G401.6 (cell line): Measurements from ENCODE around the gene SPSB1.

Experiments used
- FAIRE-seq: peaks from 2 replicates; lab custom pipeline; 2012; peaks lifted over from hg19 to GRCh38; lab: Jason Lieb, UNC

The SPSB1 gene

DNA sequence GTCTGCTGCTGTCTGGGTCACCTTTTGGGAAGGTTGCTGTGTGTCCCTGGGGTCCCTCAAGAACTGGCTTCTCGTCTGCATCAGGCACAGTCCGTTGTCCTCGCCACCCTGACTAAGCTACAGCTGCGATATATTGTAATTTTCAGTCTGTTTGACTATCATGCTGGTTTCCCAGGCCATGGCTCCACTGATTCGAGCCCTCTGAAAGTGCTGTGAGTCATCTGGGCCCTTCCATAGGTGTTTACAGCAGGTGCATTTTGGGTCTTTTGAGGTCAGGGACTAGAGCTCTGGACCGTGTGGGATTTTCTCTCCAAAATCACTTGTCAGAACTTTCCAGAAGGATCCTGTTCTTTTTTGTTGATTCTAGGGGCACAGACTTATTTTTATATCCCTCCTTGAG lies 52.8 kb downstream of the SPSB1 start:
- FAIRE-seq = no peak

GRCh38 chr1:9345922-9346321 lies 53.2 kb downstream of the SPSB1 start:
- FAIRE-seq = no peak

- FAIRE-seq = no peak
Observed at GRCh38 chr1:9346566-9346965, 53.9 kb downstream of the SPSB1 start.

DNA sequence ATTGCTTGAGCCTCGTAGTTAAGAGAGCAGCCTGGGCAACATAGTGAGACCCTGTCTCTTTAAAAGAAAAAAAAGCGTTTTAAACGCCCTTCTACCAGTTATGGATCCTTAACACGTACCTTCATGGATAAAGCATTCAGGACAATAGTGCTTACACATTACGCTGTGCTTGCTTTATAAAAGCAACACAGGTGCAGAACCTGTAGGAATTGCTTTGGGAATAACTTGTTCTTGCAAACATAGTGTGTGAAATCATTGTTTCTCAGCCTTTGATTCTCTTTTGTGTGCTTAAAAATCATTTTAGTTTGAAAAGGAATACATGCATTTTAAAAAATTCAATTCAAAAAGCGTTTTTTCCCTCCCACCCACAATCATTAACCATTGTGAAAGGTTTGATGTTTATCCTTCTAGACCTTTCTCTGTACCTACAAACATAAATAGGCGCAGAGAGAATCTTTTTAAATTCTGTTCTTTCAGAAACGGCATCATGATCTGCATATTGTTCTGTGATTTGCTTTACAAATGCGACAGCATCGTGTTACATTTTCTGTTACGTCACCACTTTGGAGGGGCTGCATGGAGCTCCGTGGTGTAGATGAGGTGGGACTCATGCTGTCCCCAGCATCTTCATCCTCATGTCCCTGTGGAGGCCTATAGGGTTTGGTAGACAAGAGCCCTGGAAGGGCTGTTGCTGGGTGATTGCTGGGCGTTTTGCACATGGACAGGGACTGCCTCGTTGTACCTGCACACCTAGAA lies 54.6 kb downstream of the SPSB1 start:
- no peak for FAIRE-seq

GRCh38 chr1:9349331-9349851 lies 56.7 kb downstream of the SPSB1 start:
- FAIRE-seq = no peak

DNA sequence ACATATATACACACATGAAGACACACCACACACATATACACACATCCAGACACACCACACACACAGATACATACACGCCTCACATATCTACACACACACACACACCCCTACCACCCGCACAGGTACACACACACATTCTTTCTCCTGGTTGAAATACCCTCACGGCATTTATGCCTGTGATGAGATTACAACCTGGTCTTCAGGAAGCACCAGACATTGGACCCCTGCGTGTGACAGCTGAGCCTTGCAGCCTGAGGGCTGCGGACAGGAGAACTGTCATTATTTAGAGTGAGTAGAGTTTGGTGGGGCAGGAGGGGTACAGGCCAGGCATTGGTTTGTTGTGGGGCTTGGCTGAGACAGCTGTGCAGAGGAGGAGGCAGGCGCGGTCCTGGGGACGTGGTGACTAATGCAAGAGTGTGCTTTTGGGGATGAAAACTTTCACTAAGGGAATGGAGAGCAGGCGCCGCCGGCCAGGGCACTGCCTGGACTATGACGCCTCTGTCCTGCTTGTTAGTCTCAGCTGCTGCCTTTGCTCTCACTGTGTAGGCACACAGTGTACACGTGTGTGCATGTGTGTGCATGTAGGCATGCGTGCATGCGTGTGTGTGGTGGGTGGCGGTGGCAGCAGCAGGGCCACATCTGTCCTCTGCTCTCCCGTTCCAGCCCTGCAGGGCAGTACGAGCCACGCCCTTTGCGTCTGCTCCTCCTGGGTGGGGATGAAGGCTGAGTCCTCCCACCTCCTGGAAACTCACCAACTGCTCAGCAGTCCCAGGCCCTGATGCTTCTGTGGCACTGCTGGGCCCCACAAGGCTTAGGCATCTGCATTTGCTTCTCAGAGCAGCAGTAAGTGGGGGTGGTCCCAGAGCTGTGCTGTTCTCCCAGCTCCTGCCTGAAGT lies 57.6 kb downstream of the SPSB1 start:
- no peak for FAIRE-seq

DNA sequence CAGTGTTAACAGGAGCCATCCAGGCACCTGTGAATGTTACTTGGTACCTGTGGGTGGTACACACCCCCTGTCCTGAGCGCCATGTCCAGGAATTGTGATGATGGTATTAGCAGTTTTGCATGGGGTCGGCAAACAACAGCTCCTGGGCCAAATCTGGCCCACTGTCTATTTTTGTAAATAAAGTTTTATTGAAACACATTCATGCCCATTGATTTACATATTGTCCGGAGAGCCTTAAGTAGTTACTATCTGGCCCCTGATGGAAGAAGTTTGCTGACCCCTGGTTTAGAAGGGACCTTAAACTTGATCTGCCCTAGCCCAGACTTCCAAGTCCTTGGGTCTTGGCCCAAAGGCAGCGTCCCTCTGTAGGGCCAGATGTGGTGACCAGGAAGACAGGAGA lies 58.3 kb downstream of the SPSB1 start:
- FAIRE-seq = no peak

DNA sequence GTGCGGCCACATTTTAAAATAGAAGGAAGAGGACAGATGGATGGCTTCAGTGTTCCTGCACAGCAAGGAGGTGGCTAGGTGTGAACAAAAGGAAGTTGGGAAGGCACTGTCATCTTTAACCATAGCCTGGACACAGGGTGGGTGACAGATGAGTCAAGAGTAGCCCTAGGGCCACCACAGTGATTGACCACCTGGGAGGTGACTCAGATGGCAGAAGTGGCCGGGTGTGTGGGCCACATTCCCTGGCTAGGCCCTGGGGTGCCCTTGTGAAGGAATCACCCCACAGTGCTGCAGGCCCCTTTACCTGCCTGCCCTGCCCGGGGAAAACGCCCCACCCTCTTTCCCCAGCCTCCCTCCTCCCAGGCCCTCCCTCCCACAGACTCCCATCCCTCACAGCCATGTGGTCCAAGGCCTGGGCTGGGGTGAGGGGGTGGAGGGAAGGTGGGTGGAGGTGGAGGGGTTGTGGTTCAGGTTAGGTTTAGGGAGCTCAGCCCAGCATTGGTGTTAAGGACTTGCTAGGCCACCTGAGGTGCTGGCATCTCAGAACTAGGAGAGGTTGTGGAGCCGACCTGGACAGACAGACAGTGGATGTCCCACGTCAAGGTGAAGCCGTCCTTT lies 59.1 kb downstream of the SPSB1 start:
- FAIRE-seq = no peak

DNA sequence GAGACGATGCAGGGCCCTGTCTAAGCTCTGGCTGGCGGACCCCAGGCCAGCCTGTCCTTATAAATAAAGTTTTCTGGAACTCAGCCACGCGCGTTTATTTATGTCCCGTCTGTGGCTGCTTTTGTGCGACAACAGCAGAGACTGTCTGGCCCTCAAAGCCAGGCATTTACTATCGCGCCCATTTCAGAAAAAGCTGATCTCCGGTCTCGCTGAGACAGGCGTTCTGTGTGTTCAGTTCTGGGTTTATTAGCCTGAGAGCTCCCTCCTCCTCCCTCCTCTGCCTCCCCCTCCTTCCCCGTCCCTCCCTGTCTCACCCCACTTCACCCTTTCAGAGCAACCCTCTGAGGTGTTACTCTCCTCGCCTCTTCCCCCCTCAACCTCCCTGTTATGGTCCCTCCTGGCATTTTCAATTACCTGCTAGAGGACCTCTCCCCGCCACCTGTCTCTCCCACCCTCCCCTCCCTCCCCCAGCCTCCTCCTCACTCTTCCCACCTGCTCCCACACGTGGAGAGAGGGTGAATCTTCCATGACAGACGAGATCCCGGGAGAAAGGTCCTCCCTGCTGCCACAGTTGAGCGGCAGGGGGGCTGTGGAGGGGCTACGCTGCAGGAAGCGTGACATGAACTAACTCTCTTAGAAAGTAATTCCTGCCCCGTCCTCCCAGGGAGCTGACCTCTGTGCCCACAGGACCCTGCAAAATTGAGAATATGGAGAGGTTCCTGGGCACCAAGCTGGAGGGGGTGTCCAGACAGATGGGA lies 59.9 kb downstream of the SPSB1 start:
- no peak for FAIRE-seq

- no peak for FAIRE-seq
Observed at GRCh38 chr1:9355503-9355902, 62.8 kb downstream of the SPSB1 start.

DNA sequence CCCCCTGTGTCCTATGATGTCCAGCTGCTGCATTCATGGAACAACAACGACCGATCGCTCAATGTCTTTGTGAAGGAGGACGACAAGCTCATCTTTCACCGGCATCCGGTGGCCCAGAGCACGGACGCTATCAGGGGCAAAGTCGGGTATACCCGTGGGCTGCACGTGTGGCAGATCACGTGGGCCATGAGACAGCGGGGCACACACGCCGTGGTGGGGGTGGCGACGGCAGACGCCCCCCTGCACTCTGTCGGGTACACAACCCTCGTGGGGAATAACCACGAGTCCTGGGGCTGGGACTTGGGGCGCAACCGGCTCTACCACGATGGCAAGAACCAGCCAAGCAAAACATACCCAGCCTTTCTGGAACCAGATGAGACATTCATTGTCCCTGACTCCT lies 63.3 kb downstream of the SPSB1 start:
- FAIRE-seq = no peak

DNA sequence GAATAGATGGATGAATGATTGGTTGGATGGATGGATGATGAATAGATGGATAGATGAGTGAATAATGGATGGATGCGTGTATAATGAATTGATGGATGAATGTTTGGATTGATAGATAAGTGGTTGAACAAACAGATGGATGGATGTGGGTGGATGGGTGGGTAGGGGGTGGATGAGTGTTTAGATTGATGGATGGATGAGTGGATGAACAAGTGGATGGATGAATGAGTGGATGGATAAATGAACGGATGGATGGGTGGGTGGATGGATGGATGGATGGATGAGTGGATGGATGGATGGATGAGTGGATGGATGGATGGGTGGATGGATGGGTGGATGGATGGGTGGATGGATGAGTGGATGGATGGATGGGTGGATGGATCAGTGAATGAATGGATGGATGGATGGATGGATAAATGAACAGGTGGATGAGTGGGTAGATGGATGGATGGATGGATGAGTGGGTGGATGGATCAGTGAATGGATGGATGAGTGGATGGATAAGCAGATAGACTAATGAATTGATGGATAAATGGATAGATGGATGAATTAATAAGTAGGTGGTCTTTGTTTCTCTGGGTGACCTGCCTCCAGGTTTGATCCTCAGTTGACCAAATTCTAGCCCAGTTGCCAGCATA lies 64.3 kb downstream of the SPSB1 start:
- no peak for FAIRE-seq

DNA sequence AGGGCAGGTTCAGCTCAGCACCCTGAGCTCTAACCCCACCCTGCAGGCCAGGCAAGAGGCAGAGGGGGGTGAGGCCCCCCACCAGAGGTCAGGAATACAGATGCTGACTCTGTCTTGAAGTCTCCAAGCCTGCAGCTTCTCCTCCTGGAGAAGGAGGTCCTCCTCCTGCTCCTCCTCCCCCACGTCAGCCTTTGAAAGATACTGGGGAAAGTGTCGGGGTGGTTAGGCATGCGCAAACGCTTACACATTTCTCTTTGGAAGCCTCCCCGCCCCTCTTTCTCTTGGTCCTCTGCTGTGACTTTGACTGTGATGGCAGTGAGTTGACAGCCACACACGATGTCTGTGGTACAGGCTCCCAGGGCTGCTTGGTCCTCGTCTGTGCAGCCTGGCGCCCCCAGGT lies 65.3 kb downstream of the SPSB1 start:
- no peak for FAIRE-seq

- FAIRE-seq = no peak
Observed at GRCh38 chr1:9360371-9361064, 67.8 kb downstream of the SPSB1 start.

DNA sequence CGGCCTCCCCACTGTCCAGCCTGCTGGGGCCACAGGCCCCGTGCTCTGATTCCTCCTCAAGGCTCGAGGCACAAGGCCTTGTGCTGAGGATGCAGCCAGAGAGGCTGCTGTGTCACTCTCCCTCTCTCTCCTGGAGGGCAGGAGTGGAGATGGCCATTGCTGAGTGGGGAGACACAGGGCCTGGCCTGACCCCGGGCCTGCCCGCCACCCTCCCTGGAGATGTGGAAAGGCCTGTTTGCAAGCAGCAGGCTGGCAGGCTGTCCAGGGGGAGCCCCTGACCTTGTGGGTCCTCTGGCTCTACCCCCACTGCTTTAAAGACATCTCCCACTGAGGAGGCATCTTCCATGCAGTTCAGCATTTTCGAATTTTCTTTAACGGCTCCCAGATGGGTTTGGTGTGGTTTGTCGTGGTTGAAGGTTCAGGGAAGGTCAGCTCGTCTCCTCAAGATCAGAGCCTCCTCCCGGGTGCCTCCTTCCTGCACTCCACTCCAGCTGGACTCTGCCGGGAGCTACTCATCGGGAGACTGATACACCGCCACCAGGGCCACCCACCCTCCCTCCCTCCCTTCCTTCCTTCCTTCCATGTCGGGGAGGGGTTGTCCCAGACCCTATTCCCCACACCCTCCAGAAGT lies 69.1 kb downstream of the SPSB1 start:
- no peak for FAIRE-seq

DNA sequence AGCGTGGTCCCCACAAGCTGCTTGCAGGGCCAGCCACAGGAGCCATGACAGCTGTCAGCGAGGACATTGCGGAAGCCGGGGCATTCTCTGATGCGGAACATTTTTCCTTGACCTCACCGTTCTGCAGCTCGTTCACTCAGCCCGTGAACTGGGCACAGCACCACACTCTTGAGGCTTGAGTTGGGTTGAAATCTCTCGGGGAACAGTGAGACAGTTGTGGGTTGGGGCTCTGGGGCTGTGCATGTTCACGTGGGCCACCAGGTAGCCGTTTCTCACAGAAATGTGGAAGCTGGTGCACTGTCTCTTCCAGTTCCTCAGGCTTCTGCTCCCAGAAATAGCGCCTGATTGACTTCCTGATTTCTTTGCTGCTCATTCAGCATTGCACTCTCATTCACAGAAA lies 69.8 kb downstream of the SPSB1 start:
- no peak for FAIRE-seq

DNA sequence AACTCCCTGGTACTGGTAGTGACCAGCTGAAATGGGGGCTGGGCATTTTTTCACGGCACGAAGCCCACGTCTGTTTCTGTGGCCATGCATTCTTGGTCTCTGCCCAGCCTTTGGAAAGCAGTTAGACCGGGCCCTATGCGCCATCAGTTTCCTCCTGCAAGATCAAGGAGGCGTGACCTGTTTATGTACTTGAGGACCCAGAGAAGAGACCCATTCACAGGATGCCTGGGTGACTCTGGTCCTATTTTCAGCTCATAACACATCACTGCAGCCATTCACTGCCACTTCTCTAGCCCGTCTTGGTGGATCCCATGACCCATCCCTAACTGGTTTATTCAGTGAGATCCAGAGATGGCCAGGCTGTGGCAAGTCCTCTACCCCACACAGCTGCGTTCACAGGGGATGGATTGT lies 70.4 kb downstream of the SPSB1 start:
- no peak for FAIRE-seq

DNA sequence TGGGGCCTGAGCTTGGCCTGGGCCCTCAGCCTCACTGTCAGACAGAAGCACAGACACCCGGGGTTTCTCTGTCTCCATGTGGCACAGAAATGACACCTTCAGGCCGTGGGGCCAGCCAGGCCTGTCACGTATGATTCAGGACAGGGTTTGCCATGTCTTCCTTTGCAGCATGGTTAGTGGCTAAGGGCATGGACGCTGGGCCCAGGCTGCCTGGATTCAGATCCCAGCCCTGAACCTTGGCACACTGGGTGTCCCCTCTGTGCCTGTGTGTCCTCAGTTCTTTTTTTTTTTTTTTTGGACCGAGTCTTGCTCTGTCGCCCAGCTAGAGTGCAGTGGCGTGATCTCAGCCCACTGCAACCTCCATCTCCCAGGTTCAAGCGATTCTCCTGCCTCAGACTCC lies 73.6 kb downstream of the SPSB1 start:
- FAIRE-seq = no peak

DNA sequence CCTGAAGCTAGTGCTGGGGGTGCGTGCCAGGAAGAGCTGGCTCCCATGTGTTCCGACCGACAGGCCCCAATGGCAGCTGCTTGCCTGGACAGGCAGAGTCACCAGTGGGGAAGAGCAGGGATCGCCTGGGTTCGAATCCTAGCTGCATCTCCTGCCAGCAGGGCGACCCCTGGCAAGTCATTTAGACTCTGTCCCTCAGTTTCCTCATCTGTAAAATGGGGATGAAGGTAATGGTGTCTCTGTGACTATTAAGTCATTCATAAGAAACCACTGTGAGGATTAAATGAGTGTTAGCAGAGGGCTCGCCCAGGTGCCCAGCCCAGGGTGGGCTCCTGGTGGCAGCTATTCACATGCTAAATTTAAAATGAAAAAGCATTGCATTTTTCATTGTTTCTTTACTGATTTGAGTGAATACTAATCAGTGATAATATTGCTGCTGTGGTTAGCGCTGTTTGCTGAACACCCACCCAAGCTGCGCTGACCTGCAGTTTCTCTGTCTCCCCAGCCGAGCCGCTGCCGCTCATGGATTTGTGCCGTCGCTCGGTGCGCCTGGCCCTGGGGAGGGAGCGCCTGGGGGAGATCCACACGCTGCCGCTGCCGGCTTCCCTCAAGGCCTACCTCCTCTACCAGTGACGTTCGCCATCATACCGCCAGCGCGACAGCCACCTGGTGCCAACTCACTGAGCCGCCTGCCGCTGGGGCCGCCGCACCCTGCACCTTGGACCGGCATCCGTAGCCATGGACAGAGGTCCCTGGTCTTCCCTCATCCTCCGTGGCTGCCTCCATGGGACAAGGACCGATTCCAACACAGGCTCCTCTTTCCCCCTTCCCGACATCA lies 74.5 kb downstream of the SPSB1 start:
- FAIRE-seq = no peak

DNA sequence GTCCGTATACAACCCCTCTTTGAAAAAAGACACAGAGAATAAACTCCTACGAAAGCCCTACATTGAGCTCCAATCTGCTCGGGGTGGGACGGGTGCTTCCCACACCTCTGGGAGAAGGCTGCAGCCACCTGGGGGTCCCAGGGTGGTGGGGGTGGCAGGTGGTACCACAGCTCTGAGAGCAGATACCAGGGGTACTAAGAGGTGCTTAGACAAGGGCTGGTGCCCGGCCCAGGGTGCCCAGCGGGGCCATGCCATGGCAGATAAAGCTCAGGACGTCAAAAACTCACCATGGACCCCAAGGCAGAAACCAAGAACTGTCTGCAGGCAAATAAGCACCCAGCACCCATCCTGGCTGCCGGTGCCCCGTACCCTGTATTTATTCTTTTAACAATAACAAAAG lies 75.1 kb downstream of the SPSB1 start:
- no peak for FAIRE-seq
